DMS153 treated with DMSO at 0.1 percent for 48 hours (cell line): ENCODE data around the gene ANKRD40.
"Not testable (repeated sequence)": the region's sequence is repeated elsewhere in the genome, so short reads cannot be mapped to it uniquely, and the experiment has no call there.

Experiments
- DNase-seq: peaks from one replicate; lab custom pipeline; 2025; ENCODE audit not compliant: unreplicated experiment; lab: John Stamatoyannopoulos, UW

Gene ANKRD40

DNA sequence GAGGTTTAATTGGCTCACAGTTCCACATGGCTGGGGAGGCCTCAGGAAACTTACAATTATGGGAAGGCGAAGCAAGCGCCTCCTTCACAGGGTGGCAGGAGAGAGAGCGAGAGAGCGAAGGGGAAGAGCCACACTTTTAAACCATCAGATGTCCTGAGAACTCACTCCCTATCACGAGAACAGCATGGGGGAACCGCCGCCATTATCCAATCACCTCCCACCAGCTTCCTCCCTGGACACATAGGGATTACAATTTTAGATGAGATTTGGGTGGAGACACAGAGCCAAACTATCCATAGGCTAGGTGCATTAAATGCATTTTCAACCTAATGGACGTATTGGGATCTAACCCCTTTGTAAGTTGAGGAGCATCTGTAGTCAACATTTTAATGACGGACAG, 4.9 kb upstream of the ANKRD40 start:
- DNase-seq, result no peak

GRCh38 chr17:50710650-50711049, 2.9 kb upstream of the ANKRD40 start:
- no peak for DNase-seq

DNA sequence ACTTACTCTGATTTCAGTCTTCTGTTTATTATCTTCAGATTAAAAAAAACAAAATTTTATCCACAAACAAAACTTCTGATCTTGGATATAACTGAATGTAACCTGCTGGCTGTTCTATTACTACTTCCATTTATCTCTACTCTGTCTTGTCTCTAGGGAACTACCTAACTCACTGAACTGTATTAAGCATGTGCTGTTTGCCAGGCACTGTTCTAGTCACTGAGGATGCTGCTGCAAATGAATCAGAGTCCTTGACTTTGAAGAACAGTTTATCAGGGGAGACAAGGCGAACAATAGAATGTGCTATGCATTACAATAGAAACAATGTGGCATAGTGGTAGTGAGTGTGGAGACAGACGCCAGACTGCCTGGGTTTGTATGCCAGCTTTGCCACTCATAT, 2.3 kb upstream of the ANKRD40 start:
- no peak for DNase-seq

- not testable (repeated sequence) for DNase-seq
Measured at GRCh38 chr17:50709053-50709452, 1.3 kb upstream of the ANKRD40 start.

DNA sequence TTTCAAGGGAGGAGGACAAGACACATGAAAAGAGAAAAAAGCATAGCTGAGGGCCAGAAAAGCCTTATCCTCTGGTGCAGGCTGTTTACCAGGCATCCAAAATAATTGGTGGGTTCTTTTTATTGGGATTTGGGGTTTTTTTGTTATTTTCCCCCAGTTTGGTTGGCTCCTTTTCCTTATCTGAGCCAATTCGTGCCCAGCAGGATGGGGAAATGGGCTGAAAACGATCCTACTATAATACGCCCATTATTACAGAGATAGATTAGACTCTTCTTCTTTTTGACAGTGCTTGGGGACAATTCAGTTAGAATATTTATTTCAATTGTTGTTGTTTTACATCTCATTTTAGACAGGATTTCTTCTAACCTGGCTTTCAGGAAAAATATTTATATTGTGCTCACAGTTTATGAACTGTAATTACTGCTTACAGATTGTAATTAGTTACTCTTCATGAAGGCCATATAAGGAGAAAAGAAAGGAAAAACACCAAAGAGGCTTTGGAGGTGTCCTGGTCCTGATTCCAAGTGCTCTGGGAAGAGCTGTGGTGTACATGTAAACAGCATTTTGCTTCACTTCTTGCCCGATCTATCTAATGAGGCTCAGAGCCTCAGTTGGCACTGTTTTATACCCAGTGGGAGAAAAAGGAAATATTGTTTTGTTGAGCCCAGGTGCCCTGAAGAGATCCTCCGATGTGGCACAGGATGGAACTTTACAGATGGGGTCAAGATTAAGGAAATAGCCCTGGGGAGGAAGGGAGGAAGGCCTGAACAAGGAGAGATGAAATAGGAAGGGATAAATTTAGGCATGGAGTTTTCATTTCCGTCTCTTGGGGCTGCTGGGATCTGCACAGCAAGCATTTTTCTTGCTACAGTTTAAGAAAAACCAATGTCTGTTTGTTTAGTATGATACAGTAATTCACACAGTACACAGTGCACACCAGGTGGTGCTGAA, 611 bp upstream of the ANKRD40 start:
- DNase-seq, result peak; percentile 12

- no peak for DNase-seq
Measured at GRCh38 chr17:50703162-50703561, 4.6 kb downstream of the ANKRD40 start.

GRCh38 chr17:50699410-50699809, 8.3 kb downstream of the ANKRD40 start:
- DNase-seq, result no peak

DNA sequence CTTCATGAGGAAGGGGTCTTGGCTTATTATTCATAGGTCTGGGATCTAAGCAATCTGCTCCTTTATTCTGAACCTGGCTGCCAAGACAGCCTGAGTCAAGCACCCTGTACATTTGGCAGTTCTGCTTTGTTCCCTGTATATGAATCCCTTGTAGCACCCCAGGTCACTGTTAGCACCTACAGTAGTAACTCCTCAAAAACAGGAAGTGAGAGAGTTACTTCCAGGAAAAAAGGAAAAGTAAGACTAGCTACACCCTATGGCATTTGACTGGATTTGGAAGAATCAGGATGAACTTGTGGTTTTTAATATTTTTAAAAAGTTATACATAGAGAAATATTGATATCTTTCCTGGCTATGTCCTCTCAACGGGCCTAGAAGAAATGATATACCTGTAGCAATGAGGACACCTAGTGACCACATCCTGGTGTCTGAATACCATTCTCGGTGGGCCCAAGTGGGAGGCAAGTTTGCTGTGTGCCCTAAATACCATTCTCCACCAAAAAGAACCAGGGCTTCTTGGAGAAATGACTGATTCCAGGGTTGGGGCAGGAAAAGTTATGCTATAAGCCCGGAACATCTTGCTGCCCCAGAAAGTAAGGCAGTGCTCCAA, 9.9 kb downstream of the ANKRD40 start:
- DNase-seq, result no peak

DNA sequence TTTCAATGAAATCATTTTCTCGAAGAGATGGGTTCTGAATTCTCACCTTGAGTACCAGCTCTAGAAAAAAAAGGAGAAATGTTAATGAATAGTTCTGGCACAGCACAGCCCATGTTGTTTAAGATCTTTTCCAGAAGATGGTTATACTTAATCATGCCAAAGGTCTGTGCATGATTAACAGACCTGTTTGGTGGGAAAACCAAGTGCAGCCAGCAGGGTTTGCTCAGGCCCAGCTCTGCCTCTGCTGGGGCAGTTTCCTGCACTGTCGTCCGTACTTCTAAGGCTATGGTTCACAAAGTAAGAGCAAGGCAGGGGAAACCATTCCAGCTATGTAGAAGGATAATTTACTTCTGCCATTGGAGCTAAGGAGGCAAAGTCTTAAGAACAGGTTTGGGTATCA, 10.7 kb downstream of the ANKRD40 start:
- no peak for DNase-seq

GRCh38 chr17:50696365-50696879, 11.3 kb downstream of the ANKRD40 start:
- DNase-seq, result no peak

GRCh38 chr17:50693036-50693682, 14.6 kb downstream of the ANKRD40 start:
- DNase-seq, result no peak

- DNase-seq, result no peak
Measured at GRCh38 chr17:50692448-50693035, 15.2 kb downstream of the ANKRD40 start.

DNA sequence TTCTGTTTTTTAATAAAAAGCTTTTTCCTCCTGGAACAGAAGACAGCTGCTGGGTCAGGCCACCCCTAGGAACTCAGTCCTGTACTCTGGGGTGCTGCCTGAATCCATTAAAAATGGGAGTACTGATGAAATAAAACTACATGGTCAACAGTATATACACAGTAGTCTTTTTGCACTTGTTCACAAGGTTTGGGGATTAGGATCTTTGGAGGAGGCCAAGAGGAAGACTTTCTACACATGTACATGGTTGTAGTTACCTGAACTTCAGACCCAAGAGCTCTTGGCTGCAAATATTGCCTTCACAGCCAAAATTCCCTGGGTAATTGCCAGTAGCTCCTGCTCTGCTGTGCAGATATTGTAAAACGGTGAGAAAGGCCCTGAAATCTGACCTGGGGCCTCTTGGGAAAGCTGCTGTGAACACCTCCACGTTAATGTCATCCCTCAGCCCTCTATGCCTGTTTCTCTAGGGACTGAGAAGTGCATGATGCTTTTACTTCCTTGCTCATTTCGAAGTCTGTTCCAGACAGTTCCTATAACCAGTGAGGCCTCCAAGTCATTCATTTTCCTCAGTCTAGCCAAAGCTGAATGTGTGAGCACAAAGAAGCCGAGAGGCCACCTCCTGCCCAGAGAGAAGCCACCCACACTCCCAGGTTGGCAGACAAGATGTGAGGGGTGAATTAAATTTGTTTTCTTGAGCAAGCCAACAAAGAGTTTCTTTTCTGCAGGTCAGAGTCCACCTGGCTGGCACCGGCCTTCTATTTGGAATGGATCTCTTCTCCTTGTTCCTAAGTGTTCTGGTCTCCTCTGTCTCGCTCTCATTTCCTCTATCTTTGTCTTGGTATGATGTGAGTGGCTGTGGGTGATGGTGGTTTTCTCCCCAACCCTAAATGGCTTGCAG, 15.9 kb downstream of the ANKRD40 start:
- DNase-seq, result no peak

DNA sequence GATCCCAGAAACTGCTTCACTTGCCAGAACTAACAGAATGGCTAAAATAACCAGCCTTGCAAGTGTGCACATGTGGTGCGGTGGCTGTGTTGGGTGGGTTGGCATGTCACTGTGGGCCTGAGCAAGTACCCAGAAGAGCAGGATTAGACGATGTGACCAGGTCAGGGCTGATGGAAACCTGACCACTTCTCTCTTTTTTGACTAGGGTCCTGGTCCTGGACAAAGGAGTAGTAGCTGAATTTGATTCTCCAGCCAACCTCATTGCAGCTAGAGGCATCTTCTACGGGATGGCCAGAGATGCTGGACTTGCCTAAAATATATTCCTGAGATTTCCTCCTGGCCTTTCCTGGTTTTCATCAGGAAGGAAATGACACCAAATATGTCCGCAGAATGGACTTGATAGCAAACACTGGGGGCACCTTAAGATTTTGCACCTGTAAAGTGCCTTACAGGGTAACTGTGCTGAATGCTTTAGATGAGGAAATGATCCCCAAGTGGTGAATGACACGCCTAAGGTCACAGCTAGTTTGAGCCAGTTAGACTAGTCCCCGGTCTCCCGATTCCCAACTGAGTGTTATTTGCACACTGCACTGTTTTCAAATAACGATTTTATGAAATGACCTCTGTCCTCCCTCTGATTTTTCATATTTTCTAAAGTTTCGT, 16.7 kb downstream of the ANKRD40 start:
- DNase-seq, result no peak

DNA sequence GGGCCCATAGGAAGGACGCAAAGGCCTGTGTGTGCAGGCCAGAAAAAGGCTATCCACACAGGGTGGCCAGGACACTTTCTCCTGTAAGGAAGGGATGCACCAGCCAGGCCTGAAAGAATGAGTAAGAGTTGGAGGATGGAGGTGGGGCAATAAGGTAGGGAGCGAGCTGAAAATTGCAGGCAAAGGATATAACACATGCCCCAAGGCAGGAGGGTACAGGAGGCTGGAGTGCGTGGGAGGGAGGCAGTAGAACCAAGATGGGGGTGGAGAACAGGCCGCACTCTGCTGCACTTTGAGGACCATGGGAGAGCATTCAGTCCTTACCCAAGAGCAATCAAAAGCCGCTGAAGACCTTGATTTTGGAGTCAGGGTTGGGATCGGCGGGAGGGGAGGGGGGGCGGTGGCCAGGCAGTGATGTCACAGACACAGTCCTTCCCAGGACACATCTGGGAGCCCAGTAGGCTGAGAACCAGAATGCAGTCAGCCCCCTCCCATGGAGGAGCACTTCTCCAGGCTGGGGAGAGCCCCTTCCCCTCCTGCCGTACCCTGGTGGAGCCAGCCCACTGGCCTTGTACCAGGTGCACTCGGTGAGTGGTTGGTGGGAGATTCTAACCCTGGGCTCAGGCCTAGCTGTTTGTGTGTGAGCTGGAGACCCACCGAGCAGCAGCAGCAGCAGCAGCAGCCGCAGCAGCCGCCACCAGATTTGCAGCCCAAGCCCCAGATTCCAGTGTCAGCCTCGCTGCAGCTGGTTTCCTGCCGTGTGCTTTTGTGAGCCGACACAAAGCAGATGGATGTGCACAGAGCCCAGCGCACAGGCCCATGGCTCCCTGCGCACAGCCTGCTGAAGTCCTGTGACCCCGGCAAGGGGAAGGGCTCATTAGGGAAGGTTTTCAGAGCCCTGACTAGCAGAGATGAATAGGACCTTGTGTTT, 17.5 kb downstream of the ANKRD40 start:
- DNase-seq, result no peak

DNA sequence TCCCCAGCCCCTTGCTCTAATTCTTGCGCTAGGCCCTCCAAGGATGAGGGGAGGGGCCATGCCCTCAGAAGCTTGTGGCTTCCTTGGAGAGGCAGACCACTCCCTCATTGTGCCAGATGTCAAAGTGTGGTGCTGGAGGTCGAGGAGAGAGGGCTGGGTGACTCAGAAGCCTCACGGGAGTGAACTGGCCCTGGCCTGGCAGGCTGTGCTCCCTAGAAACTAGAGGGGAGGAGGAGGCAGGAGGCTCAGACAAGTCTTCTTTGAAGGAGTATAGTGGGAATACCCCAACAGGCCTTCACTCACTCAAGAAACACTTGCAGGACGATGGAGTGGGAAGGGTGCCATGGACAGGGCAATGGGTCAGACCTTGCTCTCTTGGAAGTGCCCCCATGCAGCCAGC, 18.5 kb downstream of the ANKRD40 start:
- no peak for DNase-seq

GRCh38 chr17:50688245-50688644, 19.5 kb downstream of the ANKRD40 start:
- no peak for DNase-seq

GRCh38 chr17:50687200-50688066, 20.3 kb downstream of the ANKRD40 start:
- no peak for DNase-seq
